Measurements from ENCODE around the gene ZNHIT2. TPM values are rescaled to one million over a fixed set of nuclear protein-coding genes. Genes with fewer than 3 reads are reported as not detected.
A peak's percentile ranks its signal among the peaks of the same experiment; 100 is the strongest.

The ZNHIT2 gene
- total and polyA plus RNA-seq, 10 of the 15 experiments (the other 5 are each of a cell fraction or from before 2014, with no cell fraction given) = 0.24 to 20.4 (median 15.5) TPM; not detected in 1

- TF ChIP-seq ZBTB11 (CRISPR knock-in tag; IDR thresholded peaks at IDR 0.05) (no peak), HDAC6 (IDR thresholded peaks at IDR 0.05; ENCODE audit: unreplicated experiment) (no peak), DPF2 (IDR thresholded peaks at IDR 0.05) (peak; percentile 30; the same call in 1 of the 2 replicates), EGR1 (IDR thresholded peaks at IDR 0.05; ENCODE audit: borderline replicate concordance in 1 of 2, low read depth in 2 of 2, low read length in 2 of 2) (0 out of 3 replicates have a peak, but pooled peaks of 1 of the 2 experiments have one; percentile 8), MYB (IDR thresholded peaks at IDR 0.05; ENCODE audit: borderline replicate concordance, low read depth, low read length) (no peak), ATF7 (IDR thresholded peaks at IDR 0.05; ENCODE audit: low read depth) (no peak), EP300 (IDR thresholded peaks at IDR 0.05; ENCODE audit: borderline replicate concordance in 1 of 2, control insufficient read depth in 1 of 2, low read depth in 2 of 2, low read length in 2 of 2) (no peak), ZNF274 (IDR thresholded peaks at IDR 0.05; ENCODE audit: insufficient read depth, insufficient read length) (no peak), IKZF2 (IDR thresholded peaks at IDR 0.05) (peak; percentile 12 to 39; a peak in 1 of 4 replicates), CHD1 (IDR thresholded peaks at IDR 0.05; ENCODE audit: low read depth, low read length) (no peak), NRF1 (conservative IDR thresholded peaks at IDR 0.05; ENCODE audit: low read depth, low read length) (no peak), CBX3 (IDR thresholded peaks at IDR 0.05; ENCODE audit: borderline replicate concordance, low read depth) (no peak)
Observed at GRCh38 chr11:65067446-65067845, 50.1 kb downstream of the ZNHIT2 start (continued).

All from GM12878 (cell line).